ENCODE results near the gene MECP2.

DNA sequence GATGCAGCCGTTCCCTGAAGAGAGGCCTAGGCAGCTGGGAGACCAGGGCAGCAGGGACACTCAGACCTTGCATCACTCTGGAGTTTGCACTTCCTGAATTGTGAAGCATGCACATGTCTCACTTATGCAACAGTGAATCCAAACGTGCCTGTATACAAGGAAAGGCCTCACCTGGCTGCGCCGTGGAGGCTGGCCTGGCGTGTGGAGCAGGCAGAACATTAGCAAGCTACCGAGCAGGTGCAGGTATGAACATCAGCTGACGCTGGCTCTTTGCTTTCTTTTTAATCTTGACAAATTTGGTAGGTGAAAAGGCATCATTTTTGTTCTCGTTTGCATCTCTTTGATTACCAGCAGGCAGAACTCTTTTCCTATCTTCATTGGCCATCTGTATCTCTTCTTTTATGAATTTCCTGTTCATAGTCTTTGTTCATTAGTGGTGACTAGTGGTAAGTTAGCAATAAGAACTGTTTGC is 40.7 kb downstream of the MECP2 start:
- no peak for TF ChIP-seq POLR2AphosphoS5 (IDR thresholded peaks at IDR 0.05; ENCODE audit: borderline replicate concordance, low read depth, low read length)
- TF ChIP-seq EZH2 (IDR thresholded peaks at IDR 0.05): no peak
- no peak for TF ChIP-seq FOXP2 (optimal IDR thresholded peaks at IDR 0.05; ENCODE audit: control extremely low read depth, extremely low read length, insufficient read depth)

Data from SK-N-MC (cell line).